Keratinocyte (primary cell): Measurements from ENCODE around the gene STAC2. TPM values are rescaled to one million over a fixed set of nuclear protein-coding genes. Genes with fewer than 3 reads are reported as not detected.

ENCODE experiments used
- DNase-seq: peaks from one replicate; pipeline ENCODE4 v3.0.0-alpha.2; 2011; ENCODE audit warnings: low read depth, missing footprints, low spot score
- FAIRE-seq: peaks from 2 replicates; lab custom pipeline; 2011; peaks lifted over from hg19 to GRCh38; lab: Jason Lieb, UNC
- H2AFZ ChIP-seq: 2 replicates; pipeline ENCODE4 v1.6.0; 2012; ENCODE audit warnings: low read length, control low read depth, inconsistent platforms; ENCODE audit not compliant: control insufficient read depth
- H3K27ac ChIP-seq: 2 replicates; pipeline ENCODE4 v1.5.1; 2011; ENCODE audit warnings: low read length; ENCODE audit not compliant: control insufficient read depth, insufficient read depth
- H3K27me3 ChIP-seq: 3 replicates; pipeline ENCODE4 v1.6.0; 2011; ENCODE audit warnings: low read length; ENCODE audit not compliant: control insufficient read depth, insufficient read depth; ENCODE audit errors: extremely low read depth
- H3K36me3 ChIP-seq, 2 experiments: 2 replicates in 1 of 2; 3 replicates in 1 of 2; pipeline ENCODE4 v1.5.1; 2011; ENCODE audit warnings: low read length in 2 of 2, mild to moderate bottlenecking in 1 of 2; ENCODE audit not compliant: control insufficient read depth in 2 of 2, insufficient read depth in 2 of 2; ENCODE audit errors: extremely low read depth in 1 of 2
- H3K4me1 ChIP-seq: 3 replicates; pipeline ENCODE4 v1.5.1; 2011; ENCODE audit warnings: low read length; ENCODE audit not compliant: control insufficient read depth, insufficient read depth; ENCODE audit errors: extremely low read depth
- H3K4me2 ChIP-seq: 3 replicates; pipeline ENCODE4 v1.6.0; 2011; ENCODE audit warnings: low read depth, low read length; ENCODE audit not compliant: control insufficient read depth, insufficient read depth; ENCODE audit errors: extremely low read depth
- H3K4me3 ChIP-seq, 3 experiments: fragments of 200-600 bp in 1 of 3; sonication (generic) in 1 of 3; 2 replicates in 2 of 3; 3 replicates in 1 of 3; pipeline ENCODE4 v1.5.1; 2011 to 2016; ENCODE audit warnings: low read length in 3 of 3, mild to moderate bottlenecking in 3 of 3, control low read depth in 2 of 3, inconsistent platforms in 1 of 3, low read depth in 1 of 3, mixed read lengths in 1 of 3, mixed run types in 1 of 3, moderate library complexity in 1 of 3; ENCODE audit not compliant: control insufficient read depth in 2 of 3, insufficient read depth in 2 of 3; ENCODE audit errors: extremely low read depth in 1 of 3
- H3K79me2 ChIP-seq: 2 replicates; pipeline ENCODE4 v1.6.0; 2012; ENCODE audit warnings: low read length; ENCODE audit not compliant: control insufficient read depth, insufficient read depth
- H3K9ac ChIP-seq: 3 replicates; pipeline ENCODE4 v1.6.0; 2011; ENCODE audit warnings: low read length; ENCODE audit not compliant: control insufficient read depth, insufficient read depth; ENCODE audit errors: extremely low read depth
- H3K9me1 ChIP-seq: 3 replicates; pipeline ENCODE4 v1.6.0; 2011; ENCODE audit warnings: low read length; ENCODE audit not compliant: control insufficient read depth, insufficient read depth; ENCODE audit errors: extremely low read depth
- H3K9me3 ChIP-seq: 2 replicates; pipeline ENCODE4 v1.5.1; 2012; ENCODE audit warnings: low read depth, low read length; ENCODE audit not compliant: control insufficient read depth
- H4K20me1 ChIP-seq: 3 replicates; pipeline ENCODE4 v1.6.0; 2011; ENCODE audit warnings: low read length; ENCODE audit not compliant: control insufficient read depth, insufficient read depth; ENCODE audit errors: extremely low read depth
- EZH2 ChIP-seq: IDR thresholded peaks from one replicate; pipeline ENCODE4 v1.6.1; 2012; ENCODE audit warnings: inconsistent platforms, mild to moderate bottlenecking, low read length, moderate library complexity
- dilution Hi-C: fragments of 300-500 bp; cut with MboI; formaldehyde crosslinking; loops from one replicate; pipeline ENCODE4 v1.7.0; 2020; ENCODE audit warnings: low sequenced_read_pairs; ENCODE audit not compliant: extremely low pct_ligation_motif_present
- polyA plus RNA-seq, 5 experiments: library from polyadenylated mRNA; depleted of rRNA in 3 of 5; stranded (reverse) in 3 of 5; stranded (forward) in 1 of 5; unstranded in 1 of 5; fragments of >200 nt; gene quantifications; 1 replicate in 1 of 5; 2 replicates in 3 of 5; 3 replicates in 1 of 5; pipeline versions ENCODE4 v1.2.1 to v1.2.3, GENCODE V29; 2011 to 2012; ENCODE audit warnings: missing spikeins in 2 of 5, low read depth in 1 of 5, low replicate concordance in 1 of 5
- TF ChIP-seq, protein P1 (sequence below), 3 experiments: IDR thresholded peaks in 1 of 3; conservative IDR thresholded peaks in 1 of 3; optimal IDR thresholded peaks in 1 of 3; 2 replicates in 2 of 3; 3 replicates in 1 of 3; pipeline versions ENCODE3 to v1.5.1; 2011; ENCODE audit warnings: low read length in 3 of 3, mild to moderate bottlenecking in 3 of 3, moderate library complexity in 2 of 3, control low read depth in 1 of 3, inconsistent platforms in 1 of 3; ENCODE audit not compliant: insufficient read depth in 2 of 3; ENCODE audit errors: extremely low read depth in 1 of 3

STAC2 gene
- polyA plus RNA-seq, 1 donor (not counting 4 experiments of a cell fraction or from before 2014, with no cell fraction given) = not detected

- TF ChIP-seq, protein P1, sequence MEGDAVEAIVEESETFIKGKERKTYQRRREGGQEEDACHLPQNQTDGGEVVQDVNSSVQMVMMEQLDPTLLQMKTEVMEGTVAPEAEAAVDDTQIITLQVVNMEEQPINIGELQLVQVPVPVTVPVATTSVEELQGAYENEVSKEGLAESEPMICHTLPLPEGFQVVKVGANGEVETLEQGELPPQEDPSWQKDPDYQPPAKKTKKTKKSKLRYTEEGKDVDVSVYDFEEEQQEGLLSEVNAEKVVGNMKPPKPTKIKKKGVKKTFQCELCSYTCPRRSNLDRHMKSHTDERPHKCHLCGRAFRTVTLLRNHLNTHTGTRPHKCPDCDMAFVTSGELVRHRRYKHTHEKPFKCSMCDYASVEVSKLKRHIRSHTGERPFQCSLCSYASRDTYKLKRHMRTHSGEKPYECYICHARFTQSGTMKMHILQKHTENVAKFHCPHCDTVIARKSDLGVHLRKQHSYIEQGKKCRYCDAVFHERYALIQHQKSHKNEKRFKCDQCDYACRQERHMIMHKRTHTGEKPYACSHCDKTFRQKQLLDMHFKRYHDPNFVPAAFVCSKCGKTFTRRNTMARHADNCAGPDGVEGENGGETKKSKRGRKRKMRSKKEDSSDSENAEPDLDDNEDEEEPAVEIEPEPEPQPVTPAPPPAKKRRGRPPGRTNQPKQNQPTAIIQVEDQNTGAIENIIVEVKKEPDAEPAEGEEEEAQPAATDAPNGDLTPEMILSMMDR (optimal IDR thresholded peaks at IDR 0.05 in 1 of 3, IDR thresholded peaks at IDR 0.05 in 1 of 3, conservative IDR thresholded peaks at IDR 0.05 in 1 of 3; ENCODE audit: extremely low read depth in 1 of 3, insufficient read depth in 2 of 3, low read length in 3 of 3) = no peak
- no peak for TF ChIP-seq EZH2
- Histone ChIP-seq H4K20me1 (no peaks in the 10 kb centered on the region), H3K9me1 (no peaks in the 10 kb centered on the region), H3K4me3 (no peak overlapping the region), H3K36me3 (no peaks in the 10 kb centered on the region), H3K9me3 (no peaks in the 10 kb centered on the region), H3K27ac (no peak overlapping the region), H2AFZ (no peak overlapping the region), H3K9ac (no peak overlapping the region), H3K4me1 (peaks cover 8% of the 10 kb centered on the region), H3K79me2 (no peaks in the 10 kb centered on the region), H3K4me2 (no peak overlapping the region), H3K27me3 (peaks cover 12% of the 10 kb centered on the region)
- DNase-seq (no peak), FAIRE-seq (no peak)
- dilution Hi-C loops = no loop called here
These were observed 63.8 kb downstream of the STAC2 start for GRCh38 chr17:39161962-39162361.

Other genes with a start within 250 kb of the STAC2 start
- 0.06 to 0.35 TPM (median 0.33 TPM) in 3 replicates for gene PLXDC1, start 74.3 kb downstream of the STAC2 start, polyA plus RNA-seq
- not detected in 3 replicates for gene ARL5C, start 59.8 kb downstream of the STAC2 start, polyA plus RNA-seq
- 3.7 to 7.0 TPM (median 4.0 TPM) in 3 replicates for gene CACNB1, start 28.3 kb downstream of the STAC2 start, polyA plus RNA-seq
- 1,747 to 2,007 TPM (median 1,957 TPM) in 3 replicates for gene RPL19, start 25.7 kb downstream of the STAC2 start, polyA plus RNA-seq
- 3.5 to 5.8 TPM (median 4.9 TPM) in 3 replicates for gene FBXL20, start 175.7 kb upstream of the STAC2 start, polyA plus RNA-seq
- gene MED1, start 225.3 kb upstream of the STAC2 start, polyA plus RNA-seq = 26.7 to 31.1 TPM (median 27.1 TPM) in 3 replicates
- gene CDK12, start 235.5 kb upstream of the STAC2 start, polyA plus RNA-seq = 25.7 to 26.6 TPM (median 26.2 TPM) in 3 replicates